Measurements from ENCODE around the gene CACNB2. TPM values are rescaled to one million over a fixed set of nuclear protein-coding genes. Genes with fewer than 3 reads are reported as not detected.

CACNB2 gene
- total and polyA plus RNA-seq, 4 experiments from 2014 or later, result 0.36 to 0.81 TPM; not detected in 2

DNA sequence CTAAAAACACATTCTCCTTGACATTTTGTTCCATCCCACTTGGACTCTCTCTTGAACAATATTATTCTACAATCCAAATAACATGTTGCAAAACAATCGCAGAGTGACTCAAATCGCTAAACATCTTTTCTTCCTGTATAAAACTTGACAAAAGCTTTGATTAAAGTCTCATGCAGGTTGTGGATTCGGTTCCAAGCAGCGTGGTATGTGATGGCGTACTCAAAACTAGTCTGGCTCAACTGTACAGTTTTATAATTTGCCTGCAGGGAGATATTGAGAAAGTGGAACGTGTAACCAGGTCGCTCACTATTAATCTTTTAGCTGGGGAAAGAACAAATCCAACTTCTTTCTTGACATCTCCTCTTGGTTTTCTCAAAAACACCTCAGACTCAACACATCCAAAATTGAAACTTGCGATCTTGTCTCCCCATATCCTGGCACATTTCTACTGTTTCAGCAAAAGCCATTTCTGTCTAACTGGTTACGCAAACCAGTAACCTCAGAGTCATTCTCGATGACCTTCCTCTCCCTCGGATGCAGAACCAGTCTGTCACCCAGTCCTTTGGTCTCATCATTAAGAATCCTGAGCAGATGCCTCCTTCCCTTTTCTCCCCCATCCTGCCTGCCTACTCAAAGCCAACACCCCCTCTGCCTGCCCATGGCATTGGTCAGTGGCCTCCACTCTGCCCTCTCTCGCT lies 100.1 kb downstream of the CACNB2 start:
- Mint-ChIP-seq H3K9me3 (peaks cover 0 to 5% (median under 1%) of the 10 kb centered on the region in 8 donors), H3K36me3 (no peaks in the 10 kb centered on the region), H3K27me3 (no peaks in the 10 kb centered on the region), H3K4me3 (no peak overlapping the region), H3K27ac (no peak overlapping the region), H3K4me1 (no peaks in the 10 kb centered on the region)
- H3K4me3 ChIP-seq (ENCODE audit: low read length in 2 of 2), result no peak overlapping the region
- H3K27ac ChIP-seq (ENCODE audit: low read depth, low read length), result no peak overlapping the region
- ChIA-PET CTCF (ENCODE audit: partially characterized antibody) (no interaction called here), POLR2A (ENCODE audit: partially characterized antibody) (no interaction called here)
- DNase-seq, result no peak
- no peaks in the 10 kb centered on the region for H3K27me3 ChIP-seq (ENCODE audit: insufficient read depth, low read length)
- H3K4me1 ChIP-seq (ENCODE audit: insufficient read depth, low read length), result no peaks in the 10 kb centered on the region
- H3K9me3 ChIP-seq (ENCODE audit: control insufficient read depth in 1 of 2, low read length in 2 of 2), result no peaks in the 10 kb centered on the region
- intact Hi-C loops (cut with micrococcal nuclease), result no loop called here
- no peaks in the 10 kb centered on the region for H3K36me3 ChIP-seq (ENCODE audit: insufficient read depth, low read length)

- ChIA-PET CTCF (ENCODE audit: partially characterized antibody) (no interaction called here), POLR2A (ENCODE audit: partially characterized antibody) (no interaction called here)
- no peaks in the 10 kb centered on the region for H3K36me3 Mint-ChIP-seq
- Histone ChIP-seq H3K27ac (ENCODE audit: low read depth, low read length) (no peak overlapping the region), H3K4me3 (ENCODE audit: low read length in 2 of 2) (no peak overlapping the region), H3K9me3 (ENCODE audit: control insufficient read depth in 1 of 2, low read length in 2 of 2) (no peaks in the 10 kb centered on the region), H3K27me3 (ENCODE audit: insufficient read depth, low read length) (no peaks in the 10 kb centered on the region), H3K4me1 (ENCODE audit: insufficient read depth, low read length) (no peaks in the 10 kb centered on the region), H3K36me3 (ENCODE audit: insufficient read depth, low read length) (no peaks in the 10 kb centered on the region)
- intact Hi-C loops (cut with micrococcal nuclease), result no loop called here
- H3K9me3 Mint-ChIP-seq, result peaks cover 0 to 5% (median 4%) of the 10 kb centered on the region in 8 donors
- no peak for DNase-seq
- H3K4me3 Mint-ChIP-seq, result no peak overlapping the region
- no peak overlapping the region for H3K27ac Mint-ChIP-seq
- peaks cover 0 to 2% of the 10 kb centered on the region in 2 donors for H3K27me3 Mint-ChIP-seq
- no peaks in the 10 kb centered on the region for H3K4me1 Mint-ChIP-seq
Observed at GRCh38 chr10:18246967-18247366, 106.7 kb downstream of the CACNB2 start.

GRCh38 chr10:18252086-18252485 lies 111.9 kb downstream of the CACNB2 start:
- POLR2A ChIA-PET (ENCODE audit: partially characterized antibody), result no interaction called here

DNA sequence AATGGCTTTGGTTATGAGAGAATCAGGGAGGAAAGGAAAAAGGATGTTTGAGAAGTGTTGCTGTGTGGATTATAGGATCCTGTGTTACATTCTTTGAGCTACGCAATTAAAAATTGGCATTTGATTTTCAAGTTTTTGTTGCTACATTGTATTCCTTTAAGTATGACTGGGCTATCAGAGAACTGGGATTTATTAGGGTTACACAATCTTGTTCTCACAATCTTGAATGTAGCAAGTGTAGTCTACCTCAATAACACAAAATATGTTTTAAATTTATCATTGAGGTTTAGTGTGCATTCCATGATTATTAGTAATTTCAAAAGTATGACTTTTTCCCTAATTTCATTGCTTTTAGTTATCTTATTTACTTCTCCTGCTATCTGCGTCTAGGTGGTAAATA lies 113.9 kb downstream of the CACNB2 start:
- Histone ChIP-seq H3K27ac (ENCODE audit: low read depth, low read length) (no peak overlapping the region), H3K4me3 (ENCODE audit: low read length in 2 of 2) (no peak overlapping the region), H3K4me1 (ENCODE audit: insufficient read depth, low read length) (no peaks in the 10 kb centered on the region), H3K9me3 (ENCODE audit: control insufficient read depth in 1 of 2, low read length in 2 of 2) (no peaks in the 10 kb centered on the region), H3K36me3 (ENCODE audit: insufficient read depth, low read length) (no peaks in the 10 kb centered on the region), H3K27me3 (ENCODE audit: insufficient read depth, low read length) (no peaks in the 10 kb centered on the region)
- Mint-ChIP-seq H3K27me3 (peaks cover 2% of the 10 kb centered on the region in 2 donors), H3K36me3 (no peaks in the 10 kb centered on the region), H3K4me3 (no peak overlapping the region), H3K27ac (no peak overlapping the region), H3K4me1 (no peaks in the 10 kb centered on the region), H3K9me3 (peaks cover 0 to 6% (median 0%) of the 10 kb centered on the region in 8 donors)
- ChIA-PET CTCF (ENCODE audit: partially characterized antibody) (no interaction called here), POLR2A (ENCODE audit: partially characterized antibody) (no interaction called here)
- DNase-seq, result no peak
- intact Hi-C loops (cut with micrococcal nuclease), result no loop called here

More at GRCh38 chr10:18252086-18252485, 111.9 kb downstream of the CACNB2 start:
- H3K36me3 Mint-ChIP-seq, result no peaks in the 10 kb centered on the region
- no peaks in the 10 kb centered on the region for H3K9me3 ChIP-seq (ENCODE audit: control insufficient read depth in 1 of 2, low read length in 2 of 2)
- H3K27ac ChIP-seq (ENCODE audit: low read depth, low read length), result no peak overlapping the region
- no peaks in the 10 kb centered on the region for H3K27me3 ChIP-seq (ENCODE audit: insufficient read depth, low read length)
- no peak overlapping the region for H3K4me3 ChIP-seq (ENCODE audit: low read length in 2 of 2)
- no peaks in the 10 kb centered on the region for H3K4me1 Mint-ChIP-seq
- no peak overlapping the region for H3K27ac Mint-ChIP-seq
- DNase-seq, result no peak
- peaks cover under 1 to 2% of the 10 kb centered on the region in 2 donors for H3K27me3 Mint-ChIP-seq
- CTCF ChIA-PET (ENCODE audit: partially characterized antibody), result no interaction called here
- intact Hi-C loops (cut with micrococcal nuclease), result no loop called here
- peaks cover 0 to 6% (median 0%) of the 10 kb centered on the region in 8 donors for H3K9me3 Mint-ChIP-seq
- no peak overlapping the region for H3K4me3 Mint-ChIP-seq
- H3K4me1 ChIP-seq (ENCODE audit: insufficient read depth, low read length), result no peaks in the 10 kb centered on the region
- H3K36me3 ChIP-seq (ENCODE audit: insufficient read depth, low read length), result no peaks in the 10 kb centered on the region

- Histone ChIP-seq H3K9me3 (ENCODE audit: control insufficient read depth in 1 of 2, low read length in 2 of 2) (no peaks in the 10 kb centered on the region), H3K4me1 (ENCODE audit: insufficient read depth, low read length) (no peaks in the 10 kb centered on the region), H3K27ac (ENCODE audit: low read depth, low read length) (no peak overlapping the region), H3K4me3 (ENCODE audit: low read length in 2 of 2) (no peak overlapping the region), H3K27me3 (ENCODE audit: insufficient read depth, low read length) (no peaks in the 10 kb centered on the region), H3K36me3 (ENCODE audit: insufficient read depth, low read length) (no peaks in the 10 kb centered on the region)
- DNase-seq, result no peak
- Mint-ChIP-seq H3K27ac (no peak overlapping the region), H3K27me3 (peaks cover 2% of the 10 kb centered on the region in 2 donors), H3K36me3 (no peaks in the 10 kb centered on the region), H3K4me1 (no peaks in the 10 kb centered on the region), H3K4me3 (no peak overlapping the region), H3K9me3 (peaks cover 0 to 6% (median 0%) of the 10 kb centered on the region in 8 donors)
- intact Hi-C loops (cut with micrococcal nuclease), result no loop called here
- POLR2A ChIA-PET (ENCODE audit: partially characterized antibody), result no interaction called here
- CTCF ChIA-PET (ENCODE audit: partially characterized antibody), result no interaction called here
Observed at GRCh38 chr10:18254692-18255091, 114.5 kb downstream of the CACNB2 start.

DNA sequence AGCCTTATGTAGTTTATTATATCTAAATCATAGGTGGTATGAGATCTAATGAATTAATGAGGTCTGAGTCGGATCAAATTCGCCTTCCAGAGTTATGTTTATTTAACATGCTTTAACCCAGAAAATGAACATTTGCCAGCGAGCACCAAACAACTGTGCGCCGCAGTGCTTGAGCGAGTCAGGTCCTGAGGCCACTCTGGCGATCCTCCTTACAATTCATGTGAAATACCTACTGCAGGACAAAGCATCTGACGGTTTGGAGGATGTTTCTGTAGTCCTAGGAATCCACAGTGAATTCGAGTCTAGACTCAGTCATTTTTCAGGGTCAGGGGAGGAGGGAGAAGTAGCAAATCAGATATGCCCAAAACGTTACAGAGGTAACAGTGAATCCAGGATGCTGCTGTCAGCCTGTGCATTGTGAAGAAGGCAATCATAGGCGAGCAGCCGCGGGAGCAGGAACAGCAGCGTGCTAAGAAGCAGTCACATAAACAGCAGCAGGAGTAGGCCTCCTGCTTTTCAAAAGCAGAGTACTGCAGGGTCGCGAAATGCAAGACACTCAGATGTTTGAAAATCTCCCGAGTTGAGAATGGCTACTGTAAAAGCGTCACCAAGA lies 120.2 kb downstream of the CACNB2 start:
- H3K9me3 ChIP-seq (ENCODE audit: control insufficient read depth in 1 of 2, low read length in 2 of 2), result no peaks in the 10 kb centered on the region
- peaks cover 2 to 4% of the 10 kb centered on the region in 2 donors for H3K27me3 Mint-ChIP-seq
- H3K4me1 Mint-ChIP-seq, result no peaks in the 10 kb centered on the region
- POLR2A ChIA-PET (ENCODE audit: partially characterized antibody), result no interaction called here
- H3K27ac Mint-ChIP-seq, result peak overlapping the region in 1 of 7 donors; percentile 7
- peak overlapping the region in 1 of 8 donors; percentile 27 for H3K4me3 Mint-ChIP-seq
- CTCF ChIA-PET (ENCODE audit: partially characterized antibody), result no interaction called here
- H3K4me1 ChIP-seq (ENCODE audit: insufficient read depth, low read length), result no peaks in the 10 kb centered on the region
- intact Hi-C loops (cut with micrococcal nuclease), result no loop called here
- H3K9me3 Mint-ChIP-seq, result no peaks in the 10 kb centered on the region
- no peaks in the 10 kb centered on the region for H3K36me3 Mint-ChIP-seq
- no peaks in the 10 kb centered on the region for H3K27me3 ChIP-seq (ENCODE audit: insufficient read depth, low read length)
- no peak for DNase-seq
- no peaks in the 10 kb centered on the region for H3K36me3 ChIP-seq (ENCODE audit: insufficient read depth, low read length)
- no peak overlapping the region for H3K27ac ChIP-seq (ENCODE audit: low read depth, low read length)
- no peak overlapping the region for H3K4me3 ChIP-seq (ENCODE audit: low read length in 2 of 2)

DNA sequence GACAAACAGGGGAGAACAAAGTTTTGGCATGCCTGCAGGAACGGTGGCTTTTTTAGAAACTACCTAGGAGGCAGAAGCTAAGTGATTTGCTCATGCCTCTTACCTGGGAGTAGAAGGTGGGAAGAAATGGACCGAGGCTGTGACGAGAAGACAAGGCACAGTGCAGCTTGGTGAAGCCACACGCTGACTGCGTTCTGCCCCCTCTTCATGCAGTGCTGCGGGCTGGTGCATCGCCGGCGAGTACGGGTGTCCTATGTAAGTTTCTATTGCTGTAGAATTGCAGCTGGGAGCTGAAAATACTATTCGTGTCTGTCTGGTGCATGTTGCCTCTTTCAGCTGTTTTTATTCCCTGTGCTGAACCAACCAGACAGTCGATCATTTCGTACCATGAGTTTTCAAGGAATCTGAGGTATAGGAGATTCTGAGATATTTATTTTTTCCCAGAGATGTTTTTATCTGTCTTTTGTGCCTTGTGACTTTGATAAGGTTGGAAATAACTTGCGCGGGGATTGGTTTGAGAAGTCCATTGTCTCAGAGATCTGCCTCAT lies 120.9 kb downstream of the CACNB2 start:
- Histone ChIP-seq H3K4me1 (ENCODE audit: insufficient read depth, low read length) (no peaks in the 10 kb centered on the region), H3K27ac (ENCODE audit: low read depth, low read length) (no peak overlapping the region), H3K27me3 (ENCODE audit: insufficient read depth, low read length) (no peaks in the 10 kb centered on the region), H3K9me3 (ENCODE audit: control insufficient read depth in 1 of 2, low read length in 2 of 2) (no peaks in the 10 kb centered on the region), H3K4me3 (ENCODE audit: low read length in 2 of 2) (no peak overlapping the region), H3K36me3 (ENCODE audit: insufficient read depth, low read length) (no peaks in the 10 kb centered on the region)
- Mint-ChIP-seq H3K27me3 (peaks cover 2 to 4% of the 10 kb centered on the region in 2 donors), H3K36me3 (no peaks in the 10 kb centered on the region), H3K4me3 (no peak overlapping the region), H3K9me3 (no peaks in the 10 kb centered on the region), H3K27ac (no peak overlapping the region), H3K4me1 (no peaks in the 10 kb centered on the region)
- ChIA-PET POLR2A (ENCODE audit: partially characterized antibody) (no interaction called here), CTCF (ENCODE audit: partially characterized antibody) (interaction anchor here (0.6 kb wide), 1 partner anchor 26 kb away, joined by 3 read pairs; no protein-coding TSS in a partner anchor)
- no peak for DNase-seq
- intact Hi-C loops (cut with micrococcal nuclease), result no loop called here
